ENCODE measurements around the gene THADA.
"Not testable (repeated sequence)": the region's sequence is repeated elsewhere in the genome, so short reads cannot be mapped to it uniquely, and the experiment has no call there.

The THADA gene

GRCh38 chr2:43417300-43417699 lies 178.5 kb downstream of the THADA start:
- DNase-seq (ENCODE audit: low read depth in 2 of 2, low spot score in 1 of 2), result no peak

GRCh38 chr2:43415592-43415991 lies 180.2 kb downstream of the THADA start:
- no peak for DNase-seq (ENCODE audit: low read depth in 2 of 2, low spot score in 1 of 2)

- no peak for DNase-seq (ENCODE audit: low read depth in 2 of 2, low spot score in 1 of 2)
These were observed 181.2 kb downstream of the THADA start for GRCh38 chr2:43414586-43415135.

GRCh38 chr2:43414033-43414432 lies 181.8 kb downstream of the THADA start:
- DNase-seq (ENCODE audit: low read depth in 2 of 2, low spot score in 1 of 2), result no peak

GRCh38 chr2:43412114-43412753 lies 183.6 kb downstream of the THADA start:
- DNase-seq (ENCODE audit: low read depth in 2 of 2, low spot score in 1 of 2), result no peak

GRCh38 chr2:43410055-43410604 lies 185.7 kb downstream of the THADA start:
- no peak for DNase-seq (ENCODE audit: low read depth in 2 of 2, low spot score in 1 of 2)

- DNase-seq (ENCODE audit: low read depth in 2 of 2, low spot score in 1 of 2), result no peak
These were observed 187.3 kb downstream of the THADA start for GRCh38 chr2:43408407-43409160.

GRCh38 chr2:43407935-43408334 lies 187.9 kb downstream of the THADA start:
- no peak for DNase-seq (ENCODE audit: low read depth in 2 of 2, low spot score in 1 of 2)

- no peak for DNase-seq (ENCODE audit: low read depth in 2 of 2, low spot score in 1 of 2)
These were observed 189.1 kb downstream of the THADA start for GRCh38 chr2:43406651-43407279.

- DNase-seq (ENCODE audit: low read depth in 2 of 2, low spot score in 1 of 2), result no peak
These were observed 190.0 kb downstream of the THADA start for GRCh38 chr2:43405829-43406228.

- no peak for DNase-seq (ENCODE audit: low read depth in 2 of 2, low spot score in 1 of 2)
These were observed 193.3 kb downstream of the THADA start for GRCh38 chr2:43402452-43402937.

- no peak for DNase-seq (ENCODE audit: low read depth in 2 of 2, low spot score in 1 of 2)
These were observed 193.8 kb downstream of the THADA start for GRCh38 chr2:43402002-43402401.

- no peak for DNase-seq (ENCODE audit: low read depth in 2 of 2, low spot score in 1 of 2)
These were observed 195.3 kb downstream of the THADA start for GRCh38 chr2:43400508-43400907.

GRCh38 chr2:43399515-43400264 lies 196.1 kb downstream of the THADA start:
- no peak for DNase-seq (ENCODE audit: low read depth in 2 of 2, low spot score in 1 of 2)

GRCh38 chr2:43399098-43399497 lies 196.7 kb downstream of the THADA start:
- DNase-seq (ENCODE audit: low read depth in 2 of 2, low spot score in 1 of 2), result no peak

GRCh38 chr2:43397821-43398220 lies 198.0 kb downstream of the THADA start:
- no peak for DNase-seq (ENCODE audit: low read depth in 2 of 2, low spot score in 1 of 2)

- DNase-seq (ENCODE audit: low read depth in 2 of 2, low spot score in 1 of 2), result no peak
These were observed 198.4 kb downstream of the THADA start for GRCh38 chr2:43397411-43397810.

GRCh38 chr2:43396344-43396743 lies 199.5 kb downstream of the THADA start:
- DNase-seq (ENCODE audit: low read depth in 2 of 2, low spot score in 1 of 2), result not testable (repeated sequence)

- DNase-seq (ENCODE audit: low read depth in 2 of 2, low spot score in 1 of 2), result no peak
These were observed 201.9 kb downstream of the THADA start for GRCh38 chr2:43393918-43394317.

- no peak for DNase-seq (ENCODE audit: low read depth in 2 of 2, low spot score in 1 of 2)
These were observed 204.0 kb downstream of the THADA start for GRCh38 chr2:43391878-43392215.
